CD4-positive, alpha-beta memory T cell (primary cell): ENCODE results near the gene FAM151A. TPM values are rescaled to one million over a fixed set of nuclear protein-coding genes. Genes with fewer than 3 reads are reported as not detected.

Source experiments
- CTCF ChIA-PET: fragments of 350-600 bp; sonication (Branson Sonifier 250); formaldehyde crosslinking; loops from one replicate; lab custom pipeline; 2021; ENCODE audit warnings: inconsistent platforms; ENCODE audit not compliant: partially characterized antibody; lab: Charles Lee
- POLR2A ChIA-PET: fragments of 350-600 bp; sonication (Branson Sonifier 250); formaldehyde crosslinking; loops from one replicate; lab custom pipeline; 2021; ENCODE audit not compliant: partially characterized antibody; lab: Charles Lee
- DNase-seq, 5 donors: peaks; one replicate each; pipeline versions ENCODE4 v3.0.0 to v3.0.0-alpha.2; 2020 to 2022; ENCODE audit warnings: mixed read lengths in 1 of 5
- H3K27ac ChIP-seq: one replicate; pipeline ENCODE4 v1.7.0; 2013; ENCODE audit warnings: low read depth, low read length
- H3K27me3 ChIP-seq: 2 replicates; pipeline ENCODE4 v1.7.0; 2013; ENCODE audit warnings: mild to moderate bottlenecking, low read length, moderate library complexity; ENCODE audit not compliant: insufficient read depth
- H3K36me3 ChIP-seq: 2 replicates; pipeline ENCODE4 v1.7.0; 2013; ENCODE audit warnings: mild to moderate bottlenecking, low read length, moderate library complexity; ENCODE audit not compliant: insufficient read depth
- H3K4me1 ChIP-seq: 2 replicates; pipeline ENCODE4 v1.7.0; 2013; ENCODE audit warnings: mild to moderate bottlenecking, low read length, moderate library complexity; ENCODE audit not compliant: insufficient read depth
- H3K4me3 ChIP-seq, 2 donors: one replicate each; pipeline ENCODE4 v1.7.0; 2013; ENCODE audit warnings: low read length in 2 of 2, mild to moderate bottlenecking in 1 of 2
- H3K9me3 ChIP-seq, 2 donors: one replicate each; pipeline ENCODE4 v1.7.0; 2013; ENCODE audit warnings: low read length in 2 of 2, control low read depth in 1 of 2; ENCODE audit not compliant: control insufficient read depth in 1 of 2
- H3K27ac Mint-ChIP-seq, 7 donors: one replicate each; pipeline ENCODE4 v1.8.0; 2020 to 2021; ENCODE audit warnings: mixed read lengths in 7 of 7, mild to moderate bottlenecking in 6 of 7, inconsistent platforms in 3 of 7, moderate library complexity in 3 of 7
- H3K27me3 Mint-ChIP-seq, 2 donors: one replicate each; pipeline ENCODE4 v1.8.0; 2020 to 2021; ENCODE audit warnings: mixed read lengths in 2 of 2
- H3K36me3 Mint-ChIP-seq, 2 donors: one replicate each; pipeline ENCODE4 v1.8.0; 2020 to 2021; ENCODE audit warnings: mixed read lengths in 2 of 2, inconsistent platforms in 1 of 2, mild to moderate bottlenecking in 1 of 2
- H3K4me1 Mint-ChIP-seq, 4 donors: one replicate each; pipeline ENCODE4 v1.8.0; 2020 to 2021; ENCODE audit warnings: mixed read lengths in 4 of 4, mild to moderate bottlenecking in 1 of 4
- H3K4me3 Mint-ChIP-seq, 8 donors: one replicate each; pipeline ENCODE4 v1.8.0; 2020 to 2021; ENCODE audit warnings: mixed read lengths in 8 of 8, mild to moderate bottlenecking in 7 of 8, moderate library complexity in 6 of 8, inconsistent platforms in 3 of 8
- H3K9me3 Mint-ChIP-seq, 8 donors: one replicate each; pipeline ENCODE4 v1.8.0; 2020 to 2021; ENCODE audit warnings: mixed read lengths in 8 of 8, mild to moderate bottlenecking in 5 of 8, inconsistent platforms in 3 of 8, moderate library complexity in 1 of 8
- intact Hi-C: fragments of 100-400 bp; cut with micrococcal nuclease; formaldehyde crosslinking; loops from one replicate; pipeline ENCODE4 v1.15.1; 2023
- polyA plus RNA-seq, 2 donors: library from polyadenylated mRNA; unstranded; fragments of 300-500 nt; fragmentation: Illumina TruSeq; gene quantifications; one replicate each; pipeline ENCODE4 v1.2.3, GENCODE V29; 2021
- total RNA-seq, 2 experiments: library from RNA; stranded (reverse); gene quantifications; one replicate each; pipeline ENCODE4 v1.2.3, GENCODE V29; 2021

Gene FAM151A
- total RNA-seq (not detected), polyA plus RNA-seq (not detected)

DNA sequence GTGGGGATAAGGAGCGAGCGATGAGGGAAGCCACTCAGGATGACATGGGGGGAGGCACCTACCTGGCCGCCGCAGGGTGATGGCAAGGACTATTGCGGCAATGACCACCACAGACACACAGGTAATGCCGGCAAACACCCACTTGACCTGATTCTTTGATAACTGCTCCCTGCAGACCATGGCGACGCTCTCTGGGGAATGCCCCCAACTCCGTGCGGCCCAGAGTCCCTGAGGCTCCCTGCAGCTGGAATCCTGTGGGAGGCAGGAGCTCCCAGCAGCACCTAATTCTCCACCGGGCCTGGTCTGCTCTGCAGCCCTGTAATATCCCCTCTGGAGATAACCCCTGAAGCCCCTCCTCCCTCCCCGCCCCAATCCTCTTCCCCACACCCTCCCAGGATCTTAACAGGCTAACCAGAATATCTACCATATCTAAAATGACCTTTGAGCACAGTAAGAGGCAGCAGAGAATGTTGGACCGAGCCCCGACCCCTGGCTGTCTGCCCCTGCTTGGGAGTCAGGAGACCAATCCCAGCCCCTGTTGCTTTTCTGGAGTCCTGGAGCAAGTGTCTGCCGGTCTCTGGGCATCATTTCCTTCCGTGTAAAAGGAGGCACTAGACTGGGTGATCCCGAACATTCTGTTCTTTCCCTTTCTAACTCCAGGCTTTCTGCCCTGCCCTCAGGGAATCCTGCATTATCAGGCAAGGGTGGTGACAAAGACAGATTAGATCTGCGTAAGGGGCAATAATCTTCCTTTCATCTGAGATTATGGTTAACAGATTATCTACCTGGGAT, at the start of gene FAM151A:
Gene FAM151A, minus strand, starts transcription at position 310 of the 792 bp plus-strand sequence. Its CDS starts 130 bp downstream, at position 180.
- Histone ChIP-seq H3K27me3 (no peaks in the 10 kb centered on the region), H3K4me3 (no peak within 1 kb of the TSS), H3K27ac (no peak within 1 kb of the TSS), H3K4me1 (no peaks in the 10 kb centered on the region), H3K36me3 (no peaks in the 10 kb centered on the region), H3K9me3 (no peaks in the 10 kb centered on the region)
- Mint-ChIP-seq H3K36me3 (no peaks in the 10 kb centered on the region), H3K9me3 (no peaks in the 10 kb centered on the region), H3K27me3 (peaks cover 0 to 19% of the 10 kb centered on the region in 2 donors), H3K4me3 (no peak within 1 kb of the TSS), H3K27ac (no peak within 1 kb of the TSS), H3K4me1 (no peaks in the 10 kb centered on the region)
- no peak for DNase-seq
- ChIA-PET POLR2A (no interaction called here), CTCF (no interaction called here)
- intact Hi-C loops, result no loop called here

DNA sequence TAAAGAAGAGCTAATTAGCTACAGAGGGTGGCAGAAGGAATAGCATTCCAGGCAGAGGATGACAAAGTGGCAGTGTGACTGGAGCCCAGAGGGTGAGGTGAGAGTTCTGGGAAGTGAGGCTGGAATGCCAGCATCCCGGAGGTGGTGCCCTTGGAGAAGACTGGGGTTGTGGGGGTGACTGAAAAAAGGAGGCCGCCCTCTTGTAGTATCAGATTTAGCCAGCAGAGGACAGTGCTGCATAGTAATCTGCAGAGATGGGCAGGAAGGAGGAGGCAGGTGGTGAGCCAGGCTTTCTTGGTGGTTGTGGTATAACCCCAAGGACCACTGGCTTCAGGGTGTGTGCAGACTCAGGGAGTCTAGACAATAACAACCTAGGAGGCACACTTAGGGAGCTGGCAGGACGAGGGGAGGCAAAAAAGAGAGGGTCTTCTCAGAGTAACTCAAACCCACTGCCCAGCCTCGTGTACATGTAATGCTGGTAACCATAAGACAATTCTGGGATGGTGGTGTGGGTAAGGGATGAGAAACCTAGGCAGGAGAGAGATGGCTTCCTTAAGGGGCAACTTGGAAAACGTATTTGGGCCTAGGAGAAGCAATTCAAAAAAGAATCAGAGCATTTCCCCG, 48.8 kb upstream of the FAM151A start:
- peak; percentile 51 to 66 (median 58) for DNase-seq
- no peaks in the 10 kb centered on the region for H3K36me3 ChIP-seq
- H3K4me3 Mint-ChIP-seq, result no peak overlapping the region
- H3K4me1 Mint-ChIP-seq, result peaks cover 1 to 6% (median 4%) of the 10 kb centered on the region in 4 donors
- peaks cover 0 to 6% of the 10 kb centered on the region in 2 donors for H3K27me3 Mint-ChIP-seq
- H3K27me3 ChIP-seq, result no peaks in the 10 kb centered on the region
- H3K4me3 ChIP-seq, result no peak overlapping the region
- POLR2A ChIA-PET, result no interaction called here
- peaks cover 0 to 2% (median 0%) of the 10 kb centered on the region in 8 donors for H3K9me3 Mint-ChIP-seq
- H3K27ac ChIP-seq, result no peak overlapping the region
- CTCF ChIA-PET, result interaction anchor here (0.6 to 4.0 kb wide), 6 partner anchors 9 to 177 kb away, joined by 3 to 21 read pairs (median 5); partner anchors contain the start of gene TTC22
- H3K27ac Mint-ChIP-seq, result peak overlapping the region in 2 of 7 donors; percentile 46 to 56
- no peaks in the 10 kb centered on the region for H3K36me3 Mint-ChIP-seq
- no peaks in the 10 kb centered on the region for H3K4me1 ChIP-seq
- no peaks in the 10 kb centered on the region for H3K9me3 ChIP-seq
- intact Hi-C loops, result loop anchor here (1.0 kb wide), 3 partner anchors 138 to 602 kb away; no protein-coding TSS in a partner anchor

DNA sequence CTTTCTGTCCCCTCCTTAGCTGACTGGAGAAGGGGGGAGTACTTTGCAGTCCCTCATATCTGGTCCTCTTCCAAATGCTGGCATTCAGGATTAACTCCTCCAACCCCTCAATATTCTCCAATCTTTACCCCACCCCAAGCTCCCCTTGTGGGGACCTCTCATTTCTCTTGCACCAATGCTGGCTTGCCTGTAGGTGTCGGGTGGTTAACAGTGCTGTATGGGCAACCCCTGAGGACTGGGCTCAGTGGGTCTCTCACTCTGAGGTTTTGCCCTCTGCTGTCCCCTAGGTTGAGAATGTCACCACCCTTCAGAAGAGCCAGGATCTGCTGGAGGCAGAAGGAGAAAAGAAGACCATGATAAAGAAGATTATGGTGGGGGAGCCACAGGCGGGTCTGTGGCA, 45.2 kb upstream of the FAM151A start:
- CTCF ChIA-PET, result interaction anchor here (1.5 to 1.6 kb wide), 2 partner anchors 132 to 142 kb away, joined by 5 read pairs; partner anchors contain the start of gene TTC22
- POLR2A ChIA-PET, result no interaction called here
- Histone ChIP-seq H3K4me1 (no peaks in the 10 kb centered on the region), H3K4me3 (no peak overlapping the region), H3K36me3 (no peaks in the 10 kb centered on the region), H3K9me3 (no peaks in the 10 kb centered on the region), H3K27ac (no peak overlapping the region), H3K27me3 (no peaks in the 10 kb centered on the region)
- intact Hi-C loops, result no loop called here
- no peak for DNase-seq
- H3K27ac Mint-ChIP-seq, result no peak overlapping the region
- H3K36me3 Mint-ChIP-seq, result no peaks in the 10 kb centered on the region
- peaks cover 0 to 3% (median 0%) of the 10 kb centered on the region in 8 donors for H3K9me3 Mint-ChIP-seq
- H3K4me1 Mint-ChIP-seq, result peaks cover 1 to 6% (median 4%) of the 10 kb centered on the region in 4 donors
- H3K27me3 Mint-ChIP-seq, result peaks cover 0 to 6% of the 10 kb centered on the region in 2 donors
- no peak overlapping the region for H3K4me3 Mint-ChIP-seq

DNA sequence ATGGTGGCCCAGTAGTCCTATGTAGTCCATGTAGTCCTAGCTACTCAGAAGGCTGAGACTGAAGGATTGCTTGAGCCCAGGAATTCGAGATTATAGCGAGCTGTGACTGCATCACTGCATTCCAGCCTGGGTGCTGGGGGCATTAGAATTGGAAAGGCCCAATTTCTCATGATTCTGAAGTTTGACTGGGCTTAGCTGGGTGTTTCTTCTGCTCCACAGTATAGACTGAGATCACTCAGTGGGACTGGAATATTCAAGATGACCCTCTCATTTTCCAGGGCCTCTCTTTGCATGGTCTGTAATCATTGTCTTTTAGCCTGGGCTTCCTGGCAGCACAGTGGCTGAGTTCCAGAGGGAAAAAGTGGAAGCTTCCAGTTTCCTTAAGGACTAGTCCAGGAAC, 44.5 kb upstream of the FAM151A start:
- H3K27ac Mint-ChIP-seq, result no peak overlapping the region

DNA sequence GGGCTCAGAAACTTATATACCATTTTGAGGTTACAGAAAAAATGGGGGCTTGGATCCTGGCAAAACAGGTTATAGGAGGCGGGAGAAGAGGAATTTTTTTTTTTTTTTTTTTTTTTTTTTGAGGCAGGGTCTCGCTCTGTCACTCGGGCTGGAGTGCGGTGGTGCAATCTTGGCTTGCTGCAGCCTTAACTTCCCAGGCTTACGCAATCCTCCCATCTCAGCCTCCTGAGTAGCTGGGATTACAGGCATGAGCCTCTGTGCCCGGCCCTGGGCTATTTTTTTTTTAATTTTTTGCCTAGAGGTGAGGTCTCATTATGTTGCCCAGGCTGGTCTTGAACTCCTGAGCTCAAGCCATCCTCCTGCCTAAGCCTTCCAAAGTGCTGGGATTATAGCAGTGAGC, 43.0 kb upstream of the FAM151A start:
- no peaks in the 10 kb centered on the region for H3K36me3 Mint-ChIP-seq
- Histone ChIP-seq H3K27ac (no peak overlapping the region), H3K27me3 (no peaks in the 10 kb centered on the region), H3K9me3 (no peaks in the 10 kb centered on the region), H3K4me3 (no peak overlapping the region), H3K4me1 (no peaks in the 10 kb centered on the region), H3K36me3 (no peaks in the 10 kb centered on the region)
- H3K4me3 Mint-ChIP-seq, result no peak overlapping the region
- POLR2A ChIA-PET, result no interaction called here
- no peaks in the 10 kb centered on the region for H3K27me3 Mint-ChIP-seq
- CTCF ChIA-PET, result interaction anchor here (0.8 to 1.0 kb wide), 2 partner anchors 135 to 167 kb away, joined by 3 to 4 read pairs; no protein-coding TSS in a partner anchor
- H3K27ac Mint-ChIP-seq, result no peak overlapping the region
- intact Hi-C loops, result no loop called here
- no peak for DNase-seq
- H3K9me3 Mint-ChIP-seq, result peaks cover 0 to 3% (median 0%) of the 10 kb centered on the region in 8 donors
- H3K4me1 Mint-ChIP-seq, result peaks cover 0 to 1% (median 0%) of the 10 kb centered on the region in 4 donors

More for the DNA sequence above, 44.5 kb upstream of the FAM151A start:
- no peaks in the 10 kb centered on the region for H3K9me3 ChIP-seq
- POLR2A ChIA-PET, result no interaction called here
- peaks cover 0 to 6% of the 10 kb centered on the region in 2 donors for H3K27me3 Mint-ChIP-seq
- CTCF ChIA-PET, result interaction anchor here (1.0 to 1.1 kb wide), 2 partner anchors 13 to 142 kb away, joined by 3 read pairs; no protein-coding TSS in a partner anchor
- DNase-seq, result no peak
- H3K36me3 ChIP-seq, result no peaks in the 10 kb centered on the region
- no peak overlapping the region for H3K4me3 Mint-ChIP-seq
- H3K36me3 Mint-ChIP-seq, result no peaks in the 10 kb centered on the region
- peaks cover 1 to 6% (median 4%) of the 10 kb centered on the region in 4 donors for H3K4me1 Mint-ChIP-seq
- intact Hi-C loops, result no loop called here
- H3K27me3 ChIP-seq, result no peaks in the 10 kb centered on the region
- no peak overlapping the region for H3K4me3 ChIP-seq
- H3K27ac ChIP-seq, result no peak overlapping the region
- H3K4me1 ChIP-seq, result no peaks in the 10 kb centered on the region
- H3K9me3 Mint-ChIP-seq, result peaks cover 0 to 3% (median 0%) of the 10 kb centered on the region in 8 donors

DNA sequence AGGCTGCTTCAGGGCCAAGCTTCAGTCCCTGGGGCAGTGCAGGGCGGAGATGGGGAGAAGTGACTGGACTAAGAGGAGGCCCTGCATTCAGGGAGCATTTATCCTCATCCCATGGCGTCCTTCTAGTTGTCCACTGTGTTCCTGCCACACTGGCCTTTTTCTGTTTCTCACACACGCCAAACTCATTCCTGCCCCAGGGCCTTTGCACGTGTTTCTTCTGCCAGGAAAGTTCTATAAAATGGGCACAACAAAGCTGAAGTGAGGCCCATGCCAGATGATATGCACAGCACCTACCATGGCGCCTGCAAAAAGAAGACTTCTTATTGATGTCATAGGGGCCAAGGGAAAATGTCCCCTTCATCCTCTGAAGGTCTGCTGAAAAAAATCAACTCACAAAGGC, 42.5 kb upstream of the FAM151A start:
- no peaks in the 10 kb centered on the region for H3K27me3 Mint-ChIP-seq
- H3K9me3 Mint-ChIP-seq, result peaks cover 0 to 3% (median 0%) of the 10 kb centered on the region in 8 donors
- peaks cover 0 to 1% (median 0%) of the 10 kb centered on the region in 4 donors for H3K4me1 Mint-ChIP-seq
- H3K4me3 ChIP-seq, result no peak overlapping the region
- DNase-seq, result no peak
- H3K27ac Mint-ChIP-seq, result no peak overlapping the region
- no peaks in the 10 kb centered on the region for H3K4me1 ChIP-seq
- H3K27me3 ChIP-seq, result no peaks in the 10 kb centered on the region
- ChIA-PET POLR2A (no interaction called here), CTCF (no interaction called here)
- H3K36me3 Mint-ChIP-seq, result no peaks in the 10 kb centered on the region
- H3K9me3 ChIP-seq, result no peaks in the 10 kb centered on the region
- no peak overlapping the region for H3K27ac ChIP-seq
- intact Hi-C loops, result no loop called here
- no peak overlapping the region for H3K4me3 Mint-ChIP-seq
- no peaks in the 10 kb centered on the region for H3K36me3 ChIP-seq

DNA sequence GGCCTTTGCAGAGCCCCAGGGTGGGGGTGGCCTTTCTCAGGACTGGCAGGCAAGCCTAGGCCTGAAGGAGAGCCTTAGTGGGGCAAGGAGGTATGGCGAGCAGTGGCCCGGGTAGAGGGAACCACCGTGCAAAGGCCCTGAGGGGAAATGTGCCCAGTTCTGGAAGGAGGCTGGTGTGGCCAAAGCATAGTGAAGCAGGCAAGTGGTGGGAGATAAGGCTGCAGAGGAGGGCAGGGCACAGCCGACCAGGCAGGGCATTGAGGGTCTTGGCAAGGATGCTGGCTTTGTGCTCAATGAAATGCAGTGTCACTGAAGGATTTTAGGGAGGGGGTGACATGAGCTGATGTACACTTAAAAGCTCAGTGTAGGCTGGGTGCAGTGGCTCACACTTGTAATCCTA, 41.0 kb upstream of the FAM151A start:
- Mint-ChIP-seq H3K4me1 (peaks cover 0 to 1% (median 0%) of the 10 kb centered on the region in 4 donors), H3K27me3 (peaks cover 0 to 1% of the 10 kb centered on the region in 2 donors), H3K36me3 (peaks cover 0 to 5% of the 10 kb centered on the region in 2 donors), H3K27ac (no peak overlapping the region), H3K9me3 (peaks cover 0 to 7% (median 3%) of the 10 kb centered on the region in 8 donors), H3K4me3 (peak overlapping the region in 1 of 8 donors; percentile 6)
- no peaks in the 10 kb centered on the region for H3K36me3 ChIP-seq
- H3K27ac ChIP-seq, result no peak overlapping the region
- intact Hi-C loops, result no loop called here
- no peak overlapping the region for H3K4me3 ChIP-seq
- DNase-seq, result no peak
- ChIA-PET POLR2A (no interaction called here), CTCF (no interaction called here)
- no peaks in the 10 kb centered on the region for H3K9me3 ChIP-seq
- no peaks in the 10 kb centered on the region for H3K27me3 ChIP-seq
- H3K4me1 ChIP-seq, result no peaks in the 10 kb centered on the region
